ENCODE measurements around the gene RBM7. TPM values are rescaled to one million over a fixed set of nuclear protein-coding genes. Genes with fewer than 3 reads are reported as not detected.
A peak's percentile ranks its signal among the peaks of the same experiment; 100 is the strongest.

The RBM7 gene
- total RNA-seq, 1 donor from 2014 or later: 25.9 TPM

DNA sequence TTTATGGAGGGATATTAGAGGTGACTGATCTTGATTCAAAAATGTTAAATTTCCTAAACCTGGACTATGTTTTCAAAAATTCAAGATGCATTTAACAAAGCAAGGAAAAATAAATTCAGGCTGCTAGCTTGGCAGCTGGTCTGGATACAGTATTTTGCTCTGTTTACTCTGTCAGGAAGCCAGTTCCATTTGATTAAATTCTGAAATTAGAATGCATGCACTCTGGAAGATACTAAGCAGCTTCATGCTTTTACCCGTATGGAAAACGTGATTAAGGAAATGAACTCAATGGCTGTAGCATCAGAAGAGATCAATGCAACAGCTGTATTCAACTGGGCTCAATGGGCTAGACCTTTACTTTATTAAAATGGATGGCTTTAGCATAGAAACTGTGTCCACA is 14.3 kb upstream of the RBM7 start:
- H3K27me3 Mint-ChIP-seq (ENCODE audit: low read depth): peaks cover 8% of the 10 kb centered on the region
- peaks cover 2% of the 10 kb centered on the region for H3K36me3 Mint-ChIP-seq (ENCODE audit: low read depth)
- no peak overlapping the region for H3K4me3 Mint-ChIP-seq
- TF ChIP-seq, protein P1, sequence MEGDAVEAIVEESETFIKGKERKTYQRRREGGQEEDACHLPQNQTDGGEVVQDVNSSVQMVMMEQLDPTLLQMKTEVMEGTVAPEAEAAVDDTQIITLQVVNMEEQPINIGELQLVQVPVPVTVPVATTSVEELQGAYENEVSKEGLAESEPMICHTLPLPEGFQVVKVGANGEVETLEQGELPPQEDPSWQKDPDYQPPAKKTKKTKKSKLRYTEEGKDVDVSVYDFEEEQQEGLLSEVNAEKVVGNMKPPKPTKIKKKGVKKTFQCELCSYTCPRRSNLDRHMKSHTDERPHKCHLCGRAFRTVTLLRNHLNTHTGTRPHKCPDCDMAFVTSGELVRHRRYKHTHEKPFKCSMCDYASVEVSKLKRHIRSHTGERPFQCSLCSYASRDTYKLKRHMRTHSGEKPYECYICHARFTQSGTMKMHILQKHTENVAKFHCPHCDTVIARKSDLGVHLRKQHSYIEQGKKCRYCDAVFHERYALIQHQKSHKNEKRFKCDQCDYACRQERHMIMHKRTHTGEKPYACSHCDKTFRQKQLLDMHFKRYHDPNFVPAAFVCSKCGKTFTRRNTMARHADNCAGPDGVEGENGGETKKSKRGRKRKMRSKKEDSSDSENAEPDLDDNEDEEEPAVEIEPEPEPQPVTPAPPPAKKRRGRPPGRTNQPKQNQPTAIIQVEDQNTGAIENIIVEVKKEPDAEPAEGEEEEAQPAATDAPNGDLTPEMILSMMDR (conservative IDR thresholded peaks at IDR 0.05): no peak
- no peaks in the 10 kb centered on the region for H3K4me1 Mint-ChIP-seq
- H3K9me3 Mint-ChIP-seq: peaks cover 11% of the 10 kb centered on the region
- no peak overlapping the region for H3K27ac Mint-ChIP-seq (ENCODE audit: unreplicated experiment)
- no peak for DNase-seq (ENCODE audit: low read depth, low spot score)

DNA sequence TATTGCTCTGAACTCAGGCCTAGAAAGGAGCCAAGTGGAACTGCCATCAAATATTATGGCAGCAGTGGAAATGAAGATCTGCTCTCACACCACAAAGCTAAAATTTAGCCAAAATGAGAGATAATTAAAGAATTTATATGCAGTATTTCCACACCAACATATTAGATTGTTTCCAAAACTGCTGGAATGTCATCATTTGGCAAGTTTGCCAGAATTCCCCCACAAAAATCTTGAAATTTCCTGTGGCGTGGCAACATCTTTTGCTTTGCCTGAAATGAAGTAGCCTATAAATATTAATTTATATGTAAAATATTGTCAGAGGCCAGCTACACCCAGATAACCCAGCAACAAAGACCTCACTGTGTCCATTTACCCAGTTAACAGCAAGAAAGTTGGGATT is 13.9 kb upstream of the RBM7 start:
- no peak for DNase-seq (ENCODE audit: low read depth, low spot score)
- Mint-ChIP-seq H3K4me3 (no peak overlapping the region), H3K27me3 (ENCODE audit: low read depth) (peaks cover 8% of the 10 kb centered on the region), H3K36me3 (ENCODE audit: low read depth) (peaks cover 2% of the 10 kb centered on the region), H3K27ac (ENCODE audit: unreplicated experiment) (no peak overlapping the region), H3K4me1 (no peaks in the 10 kb centered on the region), H3K9me3 (peaks cover 11% of the 10 kb centered on the region)
- TF ChIP-seq, protein P1 (conservative IDR thresholded peaks at IDR 0.05): no peak

DNA sequence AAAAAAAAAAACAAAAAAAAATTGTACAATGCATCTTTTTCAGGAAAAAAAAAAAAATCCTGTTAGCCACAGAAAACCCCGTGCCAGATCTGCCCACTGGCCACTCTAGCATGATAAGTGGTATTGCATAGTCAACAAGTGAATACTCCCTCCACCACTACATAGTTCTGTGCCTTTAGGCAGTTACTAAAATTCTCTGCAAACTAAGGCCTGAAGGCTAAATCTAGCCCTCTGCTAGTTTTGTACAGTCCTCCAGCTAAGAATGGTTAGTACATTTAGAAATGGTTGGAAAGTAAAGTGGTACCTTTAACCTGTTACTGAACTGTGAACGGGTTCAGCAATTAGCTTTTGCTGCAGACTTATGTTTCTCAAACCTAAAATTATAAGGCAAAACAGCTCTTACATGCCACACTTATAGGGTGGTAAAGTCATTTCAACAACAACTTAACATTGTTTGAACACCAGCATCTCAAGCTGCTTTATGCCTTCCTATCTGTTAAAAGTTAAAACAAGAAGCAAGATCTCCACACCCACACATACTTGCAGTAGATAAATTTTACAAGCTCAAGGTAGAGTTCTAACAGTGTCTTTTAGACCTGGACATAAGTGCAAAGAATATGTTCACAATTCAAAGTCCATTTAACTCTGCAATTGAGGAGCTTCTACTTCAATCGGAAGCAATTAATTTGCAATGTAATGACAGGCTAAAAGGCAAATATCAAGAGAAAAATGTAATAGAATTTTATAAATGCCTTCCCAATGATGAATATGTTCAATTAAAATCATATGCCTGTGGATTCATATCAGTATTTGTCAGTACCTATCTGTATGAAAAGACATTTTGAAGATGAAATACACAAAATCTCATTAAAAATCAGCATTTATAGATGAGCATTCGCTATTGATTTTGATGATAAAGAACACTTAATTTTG is 7.5 kb upstream of the RBM7 start:
- Mint-ChIP-seq H3K27ac (ENCODE audit: unreplicated experiment) (no peak overlapping the region), H3K9me3 (no peaks in the 10 kb centered on the region), H3K4me1 (peaks cover 5% of the 10 kb centered on the region), H3K27me3 (ENCODE audit: low read depth) (no peaks in the 10 kb centered on the region), H3K4me3 (no peak overlapping the region), H3K36me3 (ENCODE audit: low read depth) (no peaks in the 10 kb centered on the region)
- TF ChIP-seq, protein P1 (conservative IDR thresholded peaks at IDR 0.05): no peak
- no peak for DNase-seq (ENCODE audit: low read depth, low spot score)

DNA sequence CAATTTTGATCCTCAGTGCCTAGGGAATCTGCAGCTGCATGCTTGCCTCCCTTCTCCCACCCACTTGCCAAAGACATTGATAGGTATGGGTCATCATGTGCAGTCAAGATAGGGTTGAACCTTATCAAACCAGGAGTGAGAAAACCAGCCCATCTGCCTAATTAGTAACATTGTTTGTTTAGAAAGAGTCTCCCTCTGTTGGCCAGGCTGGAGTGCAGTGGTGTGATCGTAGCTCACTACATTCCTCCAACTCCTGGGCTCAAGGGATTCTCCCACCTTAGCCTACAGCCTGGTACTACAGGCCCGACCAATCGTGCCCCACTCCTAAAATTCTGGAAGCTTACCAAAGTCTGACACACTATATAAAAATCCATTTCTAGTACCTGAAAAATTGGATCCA is 4.7 kb upstream of the RBM7 start:
- no peak for DNase-seq (ENCODE audit: low read depth, low spot score)
- H3K36me3 Mint-ChIP-seq (ENCODE audit: low read depth): no peaks in the 10 kb centered on the region
- H3K4me1 Mint-ChIP-seq: peaks cover 20% of the 10 kb centered on the region
- peak overlapping the region; percentile 52 for H3K4me3 Mint-ChIP-seq
- H3K27ac Mint-ChIP-seq (ENCODE audit: unreplicated experiment): no peak overlapping the region
- no peaks in the 10 kb centered on the region for H3K9me3 Mint-ChIP-seq
- TF ChIP-seq, protein P1 (conservative IDR thresholded peaks at IDR 0.05): no peak
- H3K27me3 Mint-ChIP-seq (ENCODE audit: low read depth): no peaks in the 10 kb centered on the region

DNA sequence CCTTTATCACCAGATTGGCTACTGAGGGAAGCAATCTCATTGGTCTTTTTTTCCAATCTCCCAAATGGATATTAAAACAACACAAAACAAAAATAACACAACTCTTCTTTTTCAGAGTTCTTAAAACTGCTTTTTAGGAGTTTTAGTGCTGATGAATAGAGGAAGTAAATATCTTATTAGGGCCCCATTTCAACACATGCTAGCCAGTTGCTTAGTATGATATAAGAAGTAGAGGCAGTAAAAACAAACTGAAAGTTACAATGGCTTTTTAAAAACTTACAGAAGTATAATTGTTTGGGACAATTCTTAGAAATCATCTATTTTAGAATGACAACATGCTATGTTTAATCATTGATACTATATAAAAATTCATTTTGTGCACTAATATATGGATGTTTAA is 3.5 kb upstream of the RBM7 start:
- Mint-ChIP-seq H3K9me3 (no peaks in the 10 kb centered on the region), H3K4me3 (no peak overlapping the region), H3K36me3 (ENCODE audit: low read depth) (no peaks in the 10 kb centered on the region), H3K27me3 (ENCODE audit: low read depth) (no peaks in the 10 kb centered on the region), H3K4me1 (peaks cover 26% of the 10 kb centered on the region), H3K27ac (ENCODE audit: unreplicated experiment) (no peak overlapping the region)
- TF ChIP-seq, protein P1 (conservative IDR thresholded peaks at IDR 0.05): no peak
- DNase-seq (ENCODE audit: low read depth, low spot score): no peak

All from neural crest cell (in vitro differentiated cells).